Adrenal gland (tissue), 5 donors: ENCODE results near the gene CELF6.

ENCODE experiments used
- POLR2A ChIP-seq, 2 donors: fragments of 450-650 bp; IDR thresholded peaks; one replicate each; pipeline ENCODE4 v1.6.1; 2017; ENCODE audit warnings: antibody characterized with exemption in 2 of 2, mild to moderate bottlenecking in 2 of 2, moderate library complexity in 1 of 2
- TF ChIP-seq, protein P1 (sequence below), 6 experiments: fragments of 450-650 bp in 4 of 6; fragments of 200-600 bp in 2 of 6; sonication (generic) in 1 of 6; IDR thresholded peaks; 1 replicate in 5 of 6; 2 replicates in 1 of 6; pipeline versions ENCODE4 v1.5.1 to v1.8.0; 2016 to 2021; ENCODE audit warnings: antibody characterized with exemption in 6 of 6, mild to moderate bottlenecking in 2 of 6, moderate library complexity in 1 of 6
- donor health status: DM: no; HTN: no; CAD: no.

DNA sequence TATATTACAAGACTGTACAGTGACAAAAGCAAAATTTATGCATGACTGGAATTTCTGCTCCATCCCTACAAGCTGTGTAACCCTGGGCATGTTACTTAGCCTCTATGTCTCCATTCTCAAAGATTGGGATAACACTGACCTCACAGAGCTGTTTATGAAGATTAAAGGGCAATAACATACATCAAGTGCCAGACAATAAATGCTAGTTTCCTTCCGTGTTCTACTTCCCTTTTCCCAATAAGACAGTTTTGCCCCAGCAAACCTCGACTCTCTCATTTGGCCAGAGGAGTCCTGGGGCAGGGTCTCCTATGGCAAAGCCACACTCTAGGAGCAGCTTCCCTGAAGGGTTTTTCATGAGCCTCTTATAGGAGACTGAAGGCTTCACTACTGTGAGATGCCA, 48.4 kb upstream of the CELF6 start:
- TF ChIP-seq, protein P1, sequence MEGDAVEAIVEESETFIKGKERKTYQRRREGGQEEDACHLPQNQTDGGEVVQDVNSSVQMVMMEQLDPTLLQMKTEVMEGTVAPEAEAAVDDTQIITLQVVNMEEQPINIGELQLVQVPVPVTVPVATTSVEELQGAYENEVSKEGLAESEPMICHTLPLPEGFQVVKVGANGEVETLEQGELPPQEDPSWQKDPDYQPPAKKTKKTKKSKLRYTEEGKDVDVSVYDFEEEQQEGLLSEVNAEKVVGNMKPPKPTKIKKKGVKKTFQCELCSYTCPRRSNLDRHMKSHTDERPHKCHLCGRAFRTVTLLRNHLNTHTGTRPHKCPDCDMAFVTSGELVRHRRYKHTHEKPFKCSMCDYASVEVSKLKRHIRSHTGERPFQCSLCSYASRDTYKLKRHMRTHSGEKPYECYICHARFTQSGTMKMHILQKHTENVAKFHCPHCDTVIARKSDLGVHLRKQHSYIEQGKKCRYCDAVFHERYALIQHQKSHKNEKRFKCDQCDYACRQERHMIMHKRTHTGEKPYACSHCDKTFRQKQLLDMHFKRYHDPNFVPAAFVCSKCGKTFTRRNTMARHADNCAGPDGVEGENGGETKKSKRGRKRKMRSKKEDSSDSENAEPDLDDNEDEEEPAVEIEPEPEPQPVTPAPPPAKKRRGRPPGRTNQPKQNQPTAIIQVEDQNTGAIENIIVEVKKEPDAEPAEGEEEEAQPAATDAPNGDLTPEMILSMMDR (IDR thresholded peaks at IDR 0.05): no peak
- no peak for TF ChIP-seq POLR2A (IDR thresholded peaks at IDR 0.05)
